ENCODE results near the gene CACNA1G.
A peak's percentile ranks its signal among the peaks of the same experiment; 100 is the strongest.

Gene CACNA1G

DNA sequence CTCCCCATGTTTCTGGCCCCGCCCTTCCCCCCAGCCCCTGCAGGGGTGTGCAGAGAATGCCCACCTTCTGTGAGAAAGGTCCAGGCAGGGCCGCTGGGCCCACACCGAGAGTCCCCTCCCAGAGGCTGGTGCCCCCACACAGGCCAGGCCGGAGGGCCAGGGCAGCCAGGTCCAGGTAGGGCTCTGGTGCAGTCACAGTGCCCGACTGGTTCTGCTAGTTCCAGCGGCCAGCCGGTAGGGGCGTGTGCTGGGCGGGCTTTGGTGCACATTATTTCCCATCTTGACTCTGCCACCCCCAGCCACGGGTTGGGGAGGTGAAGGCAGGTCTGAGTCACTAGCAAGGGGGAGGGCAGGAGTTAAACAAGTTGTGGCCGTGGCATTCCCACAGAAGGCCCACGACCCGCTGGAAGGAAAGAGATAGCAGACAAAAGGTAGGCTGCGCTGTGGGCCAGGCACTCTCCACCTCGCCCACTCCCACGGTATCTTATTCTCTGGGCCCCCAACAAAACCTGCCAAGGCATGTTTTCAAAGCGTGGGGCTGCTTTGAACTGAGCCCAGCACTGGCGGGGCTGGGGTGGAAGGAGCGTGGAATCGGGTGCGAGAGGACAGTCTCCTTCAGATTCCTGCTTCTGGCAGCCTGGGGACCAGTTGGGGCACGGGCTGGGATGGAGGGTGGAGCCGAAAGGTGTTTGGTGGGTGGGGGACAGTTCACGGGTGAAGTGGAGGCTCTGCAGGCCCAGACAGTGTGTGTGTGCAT is 26.1 kb upstream of the CACNA1G start:
- DNase-seq: peak; percentile 9 to 20

DNA sequence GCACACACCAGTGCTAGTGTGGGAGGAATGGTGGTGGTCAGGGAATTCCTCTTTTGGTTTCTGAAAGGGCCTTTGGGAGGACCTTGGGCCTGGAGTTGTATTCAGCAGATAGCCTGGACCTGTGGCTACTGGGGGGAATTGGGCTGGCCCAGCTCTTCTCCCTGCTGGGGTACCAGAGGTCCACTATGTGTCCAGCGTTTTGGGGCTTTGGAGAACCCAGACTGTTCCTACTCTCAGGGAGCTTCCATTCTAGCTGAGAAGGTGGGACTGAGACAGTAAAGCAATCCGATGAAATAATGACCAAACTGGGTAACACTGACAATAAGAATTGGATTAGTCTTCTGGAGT is 25.6 kb upstream of the CACNA1G start:
- no peak for DNase-seq

GRCh38 chr17:50535407-50535806 is 25.1 kb upstream of the CACNA1G start:
- no peak for DNase-seq

DNA sequence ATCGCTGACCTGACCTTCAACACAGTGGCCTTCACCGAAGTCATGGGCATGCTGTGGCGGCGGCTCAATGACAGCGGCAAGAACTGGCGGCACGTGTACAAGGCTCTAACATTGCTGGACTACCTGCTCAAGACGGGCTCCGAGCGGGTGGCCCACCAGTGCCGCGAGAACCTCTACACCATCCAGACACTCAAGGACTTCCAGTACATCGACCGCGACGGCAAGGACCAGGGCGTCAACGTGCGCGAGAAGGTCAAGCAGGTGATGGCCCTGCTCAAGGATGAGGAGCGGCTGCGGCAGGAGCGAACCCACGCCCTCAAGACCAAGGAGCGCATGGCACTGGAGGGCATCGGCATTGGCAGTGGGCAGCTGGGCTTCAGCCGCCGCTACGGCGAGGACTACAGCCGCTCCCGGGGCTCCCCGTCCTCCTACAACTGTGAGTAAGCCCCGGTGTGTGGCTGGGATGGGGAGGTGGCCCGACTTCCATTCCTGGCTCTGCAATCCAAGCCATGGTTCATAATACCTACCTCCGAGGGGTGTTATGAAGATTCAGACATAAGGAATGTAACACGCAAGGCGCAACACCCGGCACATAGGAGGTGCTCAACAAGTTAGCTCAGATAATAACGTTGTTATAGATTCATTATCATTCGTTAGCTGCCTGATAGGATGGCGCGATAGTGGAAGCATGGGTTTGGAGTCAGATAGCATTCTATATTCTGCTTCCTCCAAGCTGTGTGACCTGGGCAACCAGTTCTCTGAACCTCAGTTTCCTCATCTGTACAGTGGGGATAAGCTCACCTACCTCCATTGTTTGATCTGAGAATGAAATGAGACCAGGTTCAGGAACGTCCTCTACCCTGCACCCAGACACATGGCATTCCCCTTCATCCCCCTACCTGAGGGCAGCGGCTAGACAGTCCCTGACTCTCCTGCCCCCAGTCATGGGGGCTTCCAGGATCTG is 23.6 kb upstream of the CACNA1G start:
- DNase-seq: no peak

DNA sequence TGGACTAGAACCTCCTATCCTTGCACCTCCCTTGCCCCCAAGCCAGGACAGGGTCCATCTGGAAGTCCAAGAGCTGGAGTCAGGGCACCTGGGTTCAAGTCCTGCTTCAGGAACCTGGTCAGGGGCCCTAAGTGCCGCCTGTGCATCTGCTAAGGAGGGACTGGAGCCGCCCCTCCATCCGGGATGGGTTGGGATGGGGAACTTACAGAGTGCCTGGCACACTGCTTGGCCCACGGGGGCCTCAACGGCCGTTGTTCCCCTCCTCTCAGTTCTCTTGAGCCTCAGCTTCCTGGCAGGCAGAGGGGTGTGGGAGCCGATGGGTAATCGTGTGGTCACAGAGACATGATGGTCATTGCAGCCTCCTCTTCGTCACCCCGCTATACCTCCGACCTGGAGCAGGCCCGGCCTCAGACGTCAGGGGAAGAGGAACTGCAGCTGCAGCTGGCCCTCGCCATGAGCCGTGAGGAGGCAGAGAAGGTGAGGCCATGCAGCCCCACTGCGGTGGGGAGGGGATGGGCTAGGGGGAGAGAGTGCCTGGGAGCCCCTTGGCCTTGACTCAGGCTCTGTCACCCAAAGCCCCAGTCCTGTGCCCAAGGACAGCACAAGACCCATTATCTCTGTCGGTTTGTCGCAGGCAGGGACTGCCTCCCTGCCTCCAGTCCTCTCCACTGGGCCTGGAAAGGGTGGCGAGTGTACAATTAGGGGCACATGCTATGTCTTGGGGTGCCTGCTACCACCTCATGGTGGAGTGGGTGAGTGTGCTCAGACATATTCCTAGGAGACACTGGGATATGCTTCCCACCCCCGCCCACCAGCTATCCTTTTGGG is 22.6 kb upstream of the CACNA1G start:
- DNase-seq: no peak

DNA sequence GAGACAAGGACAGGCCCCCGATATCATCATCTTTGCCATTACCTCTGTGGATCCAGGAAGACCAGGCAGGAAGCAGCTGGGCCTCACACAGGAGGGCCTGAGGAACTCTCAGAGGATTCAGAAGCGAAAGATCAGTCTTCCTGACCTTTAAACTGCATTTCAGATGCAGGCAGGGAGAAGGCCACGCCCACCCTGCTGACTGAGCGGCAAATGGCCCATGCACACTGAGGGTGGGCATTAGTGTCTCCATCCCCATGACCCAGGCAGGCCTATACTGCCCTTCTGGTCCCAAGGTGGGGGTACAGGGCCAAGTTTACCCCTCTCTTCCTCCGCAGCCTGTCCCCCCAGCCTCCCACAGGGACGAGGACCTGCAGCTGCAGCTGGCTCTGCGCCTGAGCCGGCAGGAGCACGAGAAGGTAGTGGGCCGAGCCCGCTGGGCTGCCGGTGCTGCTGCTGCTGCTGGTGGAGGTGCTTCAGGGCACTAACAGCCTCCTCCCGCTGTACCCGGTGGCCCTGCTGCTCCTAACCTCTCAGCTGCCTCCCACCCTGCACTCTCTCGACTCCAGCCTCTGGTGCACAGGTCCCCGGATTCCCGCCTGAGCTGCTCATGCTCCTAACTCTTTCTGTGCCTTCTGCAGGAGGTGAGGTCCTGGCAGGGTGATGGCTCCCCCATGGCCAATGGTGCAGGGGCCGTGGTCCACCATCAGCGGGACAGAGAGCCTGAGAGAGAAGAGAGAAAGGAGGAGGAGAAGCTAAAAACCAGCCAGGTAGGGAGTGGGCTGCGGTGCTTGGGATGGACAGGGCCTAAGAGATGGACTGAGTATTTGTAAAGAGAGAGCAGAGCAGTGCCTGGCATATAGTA is 21.7 kb upstream of the CACNA1G start:
- no peak for DNase-seq

- DNase-seq: no peak
Observed at GRCh38 chr17:50539762-50540559, 20.6 kb upstream of the CACNA1G start.

DNA sequence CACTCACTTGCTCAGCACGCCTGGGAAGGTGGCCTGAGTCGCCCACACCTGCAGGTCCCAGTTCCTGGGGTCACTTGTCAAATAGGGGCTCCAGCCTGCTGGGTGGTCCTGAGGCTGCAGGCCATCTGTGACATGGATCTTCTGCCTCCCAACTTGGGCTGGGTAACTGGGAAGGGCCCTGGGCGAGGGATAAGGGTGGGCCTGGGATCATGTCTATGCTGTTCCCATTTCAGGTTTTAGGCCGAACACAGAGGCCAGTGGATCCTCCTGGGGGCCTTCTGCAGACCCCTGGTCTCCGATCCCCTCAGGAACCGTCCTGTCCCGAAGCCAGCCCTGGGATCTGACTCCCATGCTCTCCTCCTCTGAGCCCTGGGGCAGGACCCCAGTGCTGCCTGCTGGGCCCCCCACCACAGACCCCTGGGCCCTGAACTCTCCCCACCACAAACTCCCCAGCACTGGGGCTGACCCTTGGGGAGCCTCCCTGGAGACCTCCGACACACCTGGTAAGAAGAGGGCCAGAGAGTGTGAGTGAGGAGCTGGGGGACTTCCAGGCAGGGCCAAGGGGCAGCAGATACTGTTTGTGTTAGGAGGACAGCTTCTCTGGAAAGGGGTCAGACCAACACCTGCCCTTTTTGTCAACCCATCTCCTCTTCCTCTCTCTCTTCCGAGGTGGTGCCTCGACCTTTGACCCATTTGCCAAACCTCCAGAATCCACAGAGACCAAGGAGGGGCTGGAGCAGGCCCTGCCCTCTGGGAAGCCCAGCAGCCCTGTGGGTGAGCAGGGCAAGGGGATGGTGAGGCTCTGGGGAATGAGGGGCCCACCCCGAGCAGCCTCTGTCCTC is 19.7 kb upstream of the CACNA1G start:
- no peak for DNase-seq

DNA sequence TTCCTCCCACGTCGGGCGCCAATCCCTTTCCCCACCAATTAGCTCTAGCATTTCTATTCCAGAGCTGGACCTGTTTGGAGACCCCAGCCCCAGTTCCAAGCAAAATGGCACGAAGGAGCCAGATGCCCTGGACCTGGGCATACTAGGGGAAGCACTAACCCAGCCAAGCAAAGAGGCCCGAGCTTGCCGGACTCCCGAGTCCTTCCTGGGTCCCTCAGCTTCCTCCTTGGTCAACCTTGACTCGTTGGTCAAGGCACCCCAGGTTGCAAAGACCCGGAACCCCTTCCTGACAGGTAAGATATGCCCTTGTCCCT is 19.2 kb upstream of the CACNA1G start:
- no peak for DNase-seq

GRCh38 chr17:50541716-50542688 is 18.5 kb upstream of the CACNA1G start:
- peak; percentile 72 to 74 for DNase-seq

GRCh38 chr17:50542795-50543774 is 17.4 kb upstream of the CACNA1G start:
- no peak for DNase-seq

DNA sequence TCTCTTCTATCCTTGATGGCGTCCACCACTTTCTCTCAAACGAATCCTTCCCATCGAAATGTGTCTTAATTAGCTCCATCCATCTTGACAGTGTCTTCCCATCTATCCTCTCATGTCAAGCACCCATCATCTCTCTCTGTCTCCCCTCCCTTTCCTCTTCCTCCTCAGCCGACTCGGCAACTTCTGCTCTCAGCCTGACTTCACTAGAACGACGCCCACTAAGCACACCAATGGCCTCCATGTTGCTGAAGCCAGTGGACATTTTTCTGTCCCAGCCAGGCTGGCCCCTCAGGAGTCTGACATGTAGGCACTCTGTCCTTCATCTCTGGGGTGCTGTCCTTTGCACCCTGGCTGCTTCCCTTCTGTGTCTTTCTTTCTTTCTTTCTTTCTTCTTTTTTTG is 16.0 kb upstream of the CACNA1G start:
- no peak for DNase-seq

DNA sequence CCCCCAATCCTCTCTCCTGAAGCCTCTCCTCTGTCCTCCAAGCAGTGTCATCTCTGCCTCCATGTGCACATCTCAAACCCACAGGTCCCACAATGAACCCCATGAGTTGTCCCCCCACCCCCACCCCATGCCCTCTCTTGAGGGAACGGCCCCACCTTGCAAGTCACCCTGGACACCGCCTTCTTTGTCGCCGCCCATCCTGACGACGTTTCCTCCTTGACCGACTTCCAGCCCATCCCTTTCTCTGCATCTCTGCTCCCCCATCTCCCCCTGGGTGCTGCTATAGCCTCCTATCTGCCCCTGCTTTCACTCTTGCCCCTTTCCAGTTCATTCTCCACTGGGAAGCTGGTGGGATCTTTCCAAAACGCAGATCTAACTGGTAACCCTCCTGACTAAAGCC is 15.2 kb upstream of the CACNA1G start:
- no peak for DNase-seq

GRCh38 chr17:50546701-50547034 is 13.8 kb upstream of the CACNA1G start:
- DNase-seq: no peak

- DNase-seq: peak; percentile 78
Observed at GRCh38 chr17:50547035-50547735, 13.3 kb upstream of the CACNA1G start, which contains the start of gene SPATA20. SPATA20 (plus strand) TSS chr17:50547174; CDS start chr17:50547209, 35 bp downstream.

DNA sequence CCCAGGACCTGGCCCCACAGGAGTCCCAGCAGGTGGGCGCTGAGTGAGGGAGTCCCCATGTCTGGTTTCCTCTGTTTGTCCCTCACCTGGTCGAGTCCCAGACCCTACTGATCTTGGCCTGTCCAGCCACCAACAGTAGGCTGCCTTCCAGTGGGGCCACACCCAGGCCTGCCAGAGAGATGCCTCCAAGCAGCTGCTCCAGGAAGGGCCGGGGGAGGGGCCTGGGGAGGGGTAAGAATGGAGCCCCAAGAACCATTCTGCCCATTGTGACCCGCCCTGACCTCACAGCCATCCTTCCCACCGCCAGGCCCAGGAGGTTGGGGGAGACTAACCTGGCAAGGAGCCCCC is 12.8 kb upstream of the CACNA1G start:
- DNase-seq: no peak

DNA sequence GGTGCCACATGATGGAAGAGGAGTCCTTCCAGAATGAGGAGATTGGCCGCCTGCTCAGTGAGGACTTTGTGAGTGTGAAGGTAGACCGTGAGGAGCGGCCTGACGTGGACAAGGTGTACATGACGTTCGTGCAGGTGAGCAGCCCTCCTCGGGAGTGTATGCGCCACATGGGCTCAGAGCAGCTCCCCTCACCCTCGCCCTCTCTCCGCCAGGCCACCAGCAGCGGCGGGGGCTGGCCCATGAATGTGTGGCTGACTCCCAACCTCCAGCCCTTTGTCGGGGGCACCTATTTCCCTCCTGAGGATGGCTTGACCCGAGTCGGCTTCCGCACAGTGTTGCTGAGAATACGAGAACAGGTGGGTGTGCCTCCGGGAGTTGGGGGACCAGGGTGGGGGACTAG is 11.7 kb upstream of the CACNA1G start:
- DNase-seq: no peak

Data from activated CD4-positive, alpha-beta T cell treated with anti-CD3 and anti-CD28 coated beads, Interleukin-2, amount 50 U/mL, for 4 hours (primary cell).